SK-N-MC (cell line): ENCODE results near the gene ATG10.
A peak's percentile ranks its signal among the peaks of the same experiment; 100 is the strongest.

Experiments used
- DNase-seq: peaks from one replicate; pipeline ENCODE4 v3.0.0-alpha.2; 2011; ENCODE audit warnings: low read depth, low spot score
- H3K27ac ChIP-seq: fragments of 200-600 bp; sonication (generic); 2 replicates; pipeline ENCODE4 v1.5.1; 2016; ENCODE audit warnings: mixed run types
- H3K36me3 ChIP-seq: fragments of 200-600 bp; sonication (generic); 2 replicates; pipeline ENCODE4 v1.6.1; 2017; ENCODE audit warnings: antibody characterized with exemption, low read length, mixed read lengths; ENCODE audit not compliant: insufficient read depth
- H3K4me3 ChIP-seq: fragments of 200-600 bp; sonication (generic); 2 replicates; pipeline ENCODE4 v1.5.1; 2016
- H3K9ac ChIP-seq: fragments of 200-600 bp; sonication (generic); 2 replicates; pipeline ENCODE4 v1.8.0; 2017; ENCODE audit warnings: mixed run types, mixed read lengths; ENCODE audit not compliant: insufficient read length
- H3K9me3 ChIP-seq: fragments of 200-600 bp; sonication (generic); 2 replicates; pipeline ENCODE4 v1.6.1; 2017; ENCODE audit warnings: low read depth, mild to moderate bottlenecking, antibody characterized with exemption, low read length, moderate library complexity, mixed read lengths
- EZH2 ChIP-seq: fragments of 200-600 bp; sonication (generic); IDR thresholded peaks from one replicate; pipeline ENCODE4 v1.6.1; 2017; ENCODE audit warnings: antibody characterized with exemption
- FOXP2 ChIP-seq: optimal IDR thresholded peaks from 2 replicates; pipeline ENCODE3; 2011; ENCODE audit warnings: mild to moderate bottlenecking, moderate library complexity; ENCODE audit not compliant: insufficient read depth; ENCODE audit errors: extremely low read length, control extremely low read depth
- POLR2AphosphoS5 ChIP-seq: IDR thresholded peaks from 2 replicates; pipeline ENCODE4 v1.6.1; 2012; ENCODE audit warnings: mild to moderate bottlenecking, low read depth, low read length, borderline replicate concordance

ATG10 gene

GRCh38 chr5:81971712-81972491 lies at the start of gene ATG10:
ATG10 (plus strand) TSS chr5:81972023; CDS start chr5:81987571, 15,548 bp downstream.
- H3K27ac ChIP-seq, result peak within 1 kb of the TSS; percentile 93
- no peak for TF ChIP-seq EZH2
- TF ChIP-seq FOXP2, result peak; percentile 30
- peak; percentile 98 for TF ChIP-seq POLR2AphosphoS5
- DNase-seq, result no peak
- H3K9me3 ChIP-seq, result no peaks in the 10 kb centered on the region
- H3K36me3 ChIP-seq, result peaks cover 6% of the 10 kb centered on the region
- peak within 1 kb of the TSS; percentile 100 for H3K9ac ChIP-seq
- peak within 1 kb of the TSS; percentile 98 for H3K4me3 ChIP-seq

- no peaks in the 10 kb centered on the region for H3K9me3 ChIP-seq
- no peak overlapping the region for H3K9ac ChIP-seq
- no peaks in the 10 kb centered on the region for H3K36me3 ChIP-seq
- H3K4me3 ChIP-seq, result no peak overlapping the region
- H3K27ac ChIP-seq, result no peak overlapping the region
- TF ChIP-seq EZH2 (no peak), POLR2AphosphoS5 (no peak)
- no peak for DNase-seq
These were observed 49.0 kb upstream of the ATG10 start for GRCh38 chr5:81922854-81923279.

DNA sequence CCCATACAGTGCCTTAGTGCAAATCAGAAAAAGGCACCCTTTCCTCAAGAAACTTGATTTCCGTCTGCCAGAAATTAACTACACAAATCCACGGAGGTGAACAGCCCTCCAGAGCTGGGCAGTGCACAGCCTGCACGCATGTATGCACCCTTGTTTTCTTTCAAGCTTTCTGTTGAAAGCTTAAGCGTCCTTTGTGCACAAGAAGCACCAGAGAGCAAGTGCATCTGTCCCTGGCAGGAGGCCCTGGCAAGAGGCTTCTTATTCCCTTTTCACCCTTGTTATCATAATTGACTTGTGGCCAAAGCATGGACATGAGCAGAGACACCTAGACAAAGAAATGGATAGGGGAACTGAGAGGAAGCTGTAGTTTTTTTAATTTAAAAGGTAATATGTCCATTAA lies 47.4 kb upstream of the ATG10 start:
- DNase-seq, result no peak
- H3K36me3 ChIP-seq, result no peaks in the 10 kb centered on the region

GRCh38 chr5:81925009-81925408 lies 46.8 kb upstream of the ATG10 start:
- no peak overlapping the region for H3K9ac ChIP-seq
- no peaks in the 10 kb centered on the region for H3K9me3 ChIP-seq
- no peak overlapping the region for H3K4me3 ChIP-seq
- H3K27ac ChIP-seq, result no peak overlapping the region
- no peak for DNase-seq
- TF ChIP-seq EZH2 (no peak), POLR2AphosphoS5 (no peak), FOXP2 (no peak)
- no peaks in the 10 kb centered on the region for H3K36me3 ChIP-seq

More for the DNA sequence above, 47.4 kb upstream of the ATG10 start:
- TF ChIP-seq FOXP2 (no peak), POLR2AphosphoS5 (no peak), EZH2 (no peak)
- H3K9ac ChIP-seq, result no peak overlapping the region
- H3K4me3 ChIP-seq, result no peak overlapping the region
- no peaks in the 10 kb centered on the region for H3K9me3 ChIP-seq
- H3K27ac ChIP-seq, result no peak overlapping the region

DNA sequence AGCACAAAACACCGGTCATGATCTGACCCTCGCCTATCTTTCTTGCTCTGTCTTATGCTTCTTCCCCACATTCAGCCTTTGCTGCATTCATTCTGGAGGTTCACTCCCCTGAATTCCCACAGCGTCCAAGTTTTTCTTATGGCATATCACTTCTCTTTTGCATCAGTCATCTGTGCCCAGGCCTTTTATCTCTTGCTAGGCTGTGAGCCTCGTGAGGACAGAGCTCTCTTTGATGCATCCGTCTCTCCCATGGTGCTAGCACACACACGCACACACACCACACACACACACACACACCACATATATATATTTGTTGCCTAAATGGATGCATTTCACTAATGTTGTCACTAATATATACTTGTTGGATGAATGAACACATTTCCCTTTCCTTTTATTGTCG lies 45.8 kb upstream of the ATG10 start:
- Histone ChIP-seq H3K36me3 (no peaks in the 10 kb centered on the region), H3K9me3 (no peaks in the 10 kb centered on the region), H3K27ac (no peak overlapping the region), H3K4me3 (no peak overlapping the region), H3K9ac (no peak overlapping the region)
- no peak for DNase-seq
- TF ChIP-seq POLR2AphosphoS5 (no peak), EZH2 (no peak), FOXP2 (no peak)

GRCh38 chr5:81936066-81936465 lies 35.8 kb upstream of the ATG10 start:
- DNase-seq, result no peak
- H3K36me3 ChIP-seq, result no peaks in the 10 kb centered on the region
- H3K27ac ChIP-seq, result no peak overlapping the region
- H3K4me3 ChIP-seq, result no peak overlapping the region
- no peak for TF ChIP-seq FOXP2
- no peak for TF ChIP-seq EZH2
- TF ChIP-seq POLR2AphosphoS5, result no peak
- no peaks in the 10 kb centered on the region for H3K9me3 ChIP-seq
- no peak overlapping the region for H3K9ac ChIP-seq

DNA sequence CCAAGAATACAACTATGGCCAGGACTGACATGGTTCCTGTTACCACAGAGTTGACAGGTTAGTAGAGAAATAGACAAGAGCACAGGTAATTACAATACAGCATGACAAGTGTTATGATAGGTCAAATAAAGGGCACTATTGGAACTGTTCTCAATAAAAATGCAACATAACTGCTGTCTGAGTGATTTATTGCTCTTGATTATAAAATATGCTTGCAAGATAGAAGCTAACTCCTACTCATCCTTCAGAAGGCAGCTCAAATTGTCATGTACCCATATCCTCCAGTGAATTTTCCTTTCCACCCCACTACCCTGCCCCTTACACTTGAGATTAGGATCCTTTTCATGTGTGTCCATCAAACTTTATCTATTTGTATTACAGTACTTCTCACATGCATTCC lies 35.1 kb upstream of the ATG10 start:
- Histone ChIP-seq H3K27ac (no peak overlapping the region), H3K9ac (no peak overlapping the region), H3K4me3 (no peak overlapping the region), H3K9me3 (no peaks in the 10 kb centered on the region; the same call in 1 of the 2 replicates), H3K36me3 (no peaks in the 10 kb centered on the region)
- TF ChIP-seq POLR2AphosphoS5, result no peak
- no peak for TF ChIP-seq FOXP2
- no peak for TF ChIP-seq EZH2
- no peak for DNase-seq

DNA sequence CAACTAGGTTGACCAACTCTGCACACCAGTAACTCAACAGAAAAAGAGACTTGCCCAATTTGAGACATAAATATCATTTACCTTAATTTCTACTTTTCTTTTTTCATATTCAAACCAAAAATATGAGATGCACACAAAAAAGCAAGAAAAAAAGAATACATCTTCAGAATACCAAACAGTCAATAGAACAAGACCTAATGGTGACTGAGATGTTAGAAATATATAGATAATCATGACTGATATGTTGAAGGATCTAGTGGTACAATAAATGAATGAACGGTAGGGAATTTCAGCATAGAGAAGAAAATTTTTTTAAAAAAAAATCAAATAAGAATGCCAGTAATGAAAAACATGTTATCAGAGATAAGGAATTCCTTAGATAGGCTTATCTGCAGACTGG lies 29.1 kb upstream of the ATG10 start:
- no peaks in the 10 kb centered on the region for H3K36me3 ChIP-seq
- H3K27ac ChIP-seq, result no peak overlapping the region
- no peak overlapping the region for H3K9ac ChIP-seq
- no peaks in the 10 kb centered on the region; the same call in 1 of the 2 replicates for H3K9me3 ChIP-seq
- TF ChIP-seq FOXP2, result no peak
- TF ChIP-seq EZH2, result no peak
- no peak for TF ChIP-seq POLR2AphosphoS5
- H3K4me3 ChIP-seq, result no peak overlapping the region
- no peak for DNase-seq
